HL-60/S4 (cell line): ENCODE results near the gene SP1.
"Not testable (repeated sequence)": the region's sequence is repeated elsewhere in the genome, so short reads cannot be mapped to it uniquely, and the experiment has no call there.

Experiments
- in situ Hi-C: fragments of 300-500 bp; cut with MboI; formaldehyde crosslinking; loops from 2 replicates; pipeline ENCODE4 v1.14.3; 2022; ENCODE audit warnings: low sequenced_read_pairs

SP1 gene

DNA sequence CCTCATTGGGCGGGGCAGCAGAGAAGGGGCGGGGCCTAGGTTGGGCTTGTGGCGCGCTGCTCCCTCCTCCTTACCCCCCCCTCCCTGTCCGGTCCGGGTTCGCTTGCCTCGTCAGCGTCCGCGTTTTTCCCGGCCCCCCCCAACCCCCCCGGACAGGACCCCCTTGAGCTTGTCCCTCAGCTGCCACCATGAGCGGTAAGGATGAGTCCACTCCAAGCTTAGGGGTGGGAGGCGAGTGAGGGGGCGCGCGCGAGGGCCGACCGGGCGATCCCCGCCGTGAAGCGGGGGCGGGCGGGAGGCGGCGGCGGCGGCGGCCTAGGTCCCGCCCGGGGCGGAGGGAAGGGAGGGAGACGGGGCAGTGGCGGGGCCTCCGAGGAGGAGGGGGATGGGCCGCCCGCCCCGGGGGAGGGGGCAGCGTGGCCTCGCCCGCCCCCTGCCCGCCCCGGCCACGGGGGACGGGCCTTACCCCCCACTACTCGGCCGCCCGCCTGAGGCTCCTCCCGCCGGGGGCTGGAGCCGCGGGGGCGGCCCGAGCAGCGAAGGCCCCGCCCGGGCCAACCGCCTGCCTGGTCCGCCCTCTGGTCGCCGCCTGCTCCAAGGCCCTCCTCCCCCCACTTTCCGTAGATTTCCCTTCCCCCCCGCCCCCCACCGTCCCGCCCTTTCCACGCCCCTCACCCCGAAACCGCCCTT, at the start of gene SP1:
Gene SP1, plus strand, starts transcription at position 73 of the 690 bp plus-strand sequence. Its CDS starts 116 bp downstream, at position 189.
- in situ Hi-C loops: no loop called here

DNA sequence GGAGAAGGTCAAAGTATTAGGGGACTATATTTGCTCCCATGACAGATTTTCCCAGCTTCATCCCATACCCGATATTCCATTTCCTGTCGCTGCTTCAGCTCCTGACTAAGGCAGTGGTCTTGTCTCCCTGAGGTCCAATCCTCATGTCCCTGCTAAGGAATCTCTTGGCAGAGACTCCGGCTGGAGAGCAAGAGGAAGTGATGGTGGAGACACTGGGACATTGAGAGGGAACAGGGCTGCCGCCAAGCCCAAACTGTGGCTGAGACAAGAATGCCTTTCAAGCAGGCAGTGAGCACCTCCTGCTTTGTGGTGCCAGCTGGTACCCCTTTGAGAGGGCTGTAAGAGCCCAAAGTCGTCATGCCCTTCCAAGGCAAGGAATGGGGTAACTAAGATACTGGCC, 49.3 kb upstream of the SP1 start:
- in situ Hi-C loops: no loop called here

DNA sequence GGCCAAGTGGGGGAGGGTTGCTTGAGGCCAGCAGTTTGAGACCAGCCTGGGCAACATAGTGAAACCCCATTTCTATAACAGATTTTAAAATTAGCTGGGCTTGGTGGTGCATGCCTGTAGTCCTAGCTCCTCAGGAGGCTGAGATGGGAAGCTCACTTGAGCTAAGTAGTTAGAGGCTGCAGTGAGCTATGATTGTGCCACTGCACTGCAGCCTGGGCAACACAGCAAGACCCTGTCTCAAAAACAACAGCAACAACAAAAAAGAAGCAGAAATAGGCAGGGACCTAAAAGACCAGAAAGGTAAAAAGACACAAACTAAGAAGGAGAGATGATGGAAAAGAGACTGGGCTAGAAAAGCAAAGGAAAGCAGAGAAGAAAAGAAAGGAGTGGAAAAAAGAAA, 47.6 kb upstream of the SP1 start:
- in situ Hi-C loops: not testable (repeated sequence)

DNA sequence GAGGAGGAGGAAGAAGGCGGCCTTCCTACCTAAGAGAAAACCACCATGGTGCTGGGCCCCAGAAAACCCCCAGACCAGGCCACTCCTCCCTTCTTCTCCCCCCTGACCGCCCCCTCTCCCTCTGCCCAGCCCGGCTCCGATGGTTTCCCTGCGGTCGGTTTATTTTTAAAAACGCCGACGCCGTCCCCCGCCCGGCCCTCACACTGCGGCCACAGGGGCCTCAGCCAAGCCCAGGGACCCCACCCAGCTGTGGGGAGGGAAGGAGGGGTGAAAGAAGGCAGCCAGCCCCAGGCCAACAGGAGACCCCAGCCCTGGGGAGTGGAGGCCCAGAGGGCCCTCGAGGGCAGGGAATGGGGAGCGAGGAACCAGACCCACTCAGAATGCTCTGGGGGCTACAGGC, 47.2 kb upstream of the SP1 start:
- in situ Hi-C loops: no loop called here

DNA sequence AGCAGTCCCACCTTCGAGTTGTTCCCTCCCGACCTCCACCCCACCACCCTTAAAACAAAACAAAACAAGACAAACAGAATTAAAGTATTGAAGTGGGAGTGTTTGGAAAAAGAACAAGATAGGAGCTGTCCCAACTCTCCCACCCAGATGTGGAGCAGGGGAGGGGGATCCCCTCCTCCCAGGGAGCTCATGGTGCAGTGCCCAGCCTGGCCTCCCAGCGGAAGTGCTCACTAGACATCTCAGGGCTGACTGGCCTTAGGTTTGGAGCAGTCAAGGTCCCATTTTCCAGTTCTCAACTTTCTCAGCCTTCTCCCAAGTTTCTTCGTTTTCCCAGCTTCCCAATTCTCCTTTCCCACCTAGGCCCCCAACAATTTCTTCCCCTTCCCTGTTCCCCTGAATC, 46.7 kb upstream of the SP1 start:
- in situ Hi-C loops: no loop called here

DNA sequence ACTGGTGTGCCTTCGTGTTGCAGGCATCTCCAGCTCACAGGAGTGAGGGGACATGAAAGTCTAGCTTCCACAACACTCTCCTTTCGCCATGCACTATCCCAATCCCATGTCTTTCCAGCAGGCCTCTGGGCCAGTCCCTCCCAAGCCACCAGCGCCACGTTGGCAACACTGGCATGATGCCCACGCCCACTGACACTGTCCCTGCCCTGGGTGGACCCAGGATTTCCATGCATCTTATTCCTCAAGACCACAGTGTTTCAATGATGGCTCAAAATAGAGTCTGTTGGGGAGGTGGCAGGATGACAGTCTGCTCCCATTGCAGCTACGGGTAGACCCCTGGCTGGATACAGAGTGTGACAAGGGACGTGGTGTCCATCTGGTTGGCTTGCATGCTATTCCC, 46.1 kb upstream of the SP1 start:
- in situ Hi-C loops: no loop called here

DNA sequence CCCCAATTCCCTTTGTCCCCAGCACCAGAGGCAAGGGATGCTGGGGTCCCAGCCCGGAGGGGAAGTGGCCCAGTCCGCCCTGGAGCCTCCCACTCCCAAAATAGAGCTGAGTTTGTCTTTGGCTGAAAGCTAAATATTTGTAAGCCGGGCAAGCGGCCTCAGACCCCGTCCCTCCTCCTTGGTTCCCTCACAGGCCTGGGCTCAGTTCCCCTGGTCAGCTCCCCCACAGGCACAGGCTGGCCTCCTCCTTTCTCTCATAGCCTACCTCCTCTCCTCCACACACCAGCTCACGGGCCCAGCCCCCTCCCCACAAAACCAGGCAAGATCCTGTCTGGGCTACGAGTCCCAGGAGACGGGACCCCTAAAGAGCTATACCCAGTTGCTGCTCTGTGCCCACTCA, 45.2 kb upstream of the SP1 start:
- in situ Hi-C loops: no loop called here

DNA sequence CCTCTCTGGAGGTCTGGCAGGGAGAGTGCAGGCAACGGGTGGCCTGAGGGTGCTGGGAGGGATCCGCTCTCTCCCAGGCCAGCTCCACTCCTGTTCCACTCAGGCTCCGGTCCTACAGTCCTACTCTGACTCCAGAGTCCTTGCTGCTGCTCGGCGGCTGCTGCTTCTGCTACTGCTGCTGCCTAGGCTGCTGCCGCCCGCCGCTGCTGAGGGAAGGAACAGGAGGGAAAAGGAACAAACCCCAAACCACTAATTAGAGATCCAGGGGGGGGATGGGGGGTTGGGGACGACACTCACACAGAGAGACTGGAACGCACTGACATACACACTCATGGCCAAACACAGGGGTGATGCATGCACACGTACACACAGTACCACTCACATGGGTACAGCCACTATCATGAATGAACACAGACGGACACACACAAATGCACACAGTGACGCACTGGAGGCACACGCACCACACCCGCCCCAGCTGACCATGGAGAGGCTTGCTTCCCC, 43.7 kb upstream of the SP1 start, which contains the start of gene SP7:
Gene SP7, minus strand, starts transcription at position 174 of the 501 bp plus-strand sequence. CDS start 708 bp downstream, outside the sequence.
- in situ Hi-C loops: no loop called here

DNA sequence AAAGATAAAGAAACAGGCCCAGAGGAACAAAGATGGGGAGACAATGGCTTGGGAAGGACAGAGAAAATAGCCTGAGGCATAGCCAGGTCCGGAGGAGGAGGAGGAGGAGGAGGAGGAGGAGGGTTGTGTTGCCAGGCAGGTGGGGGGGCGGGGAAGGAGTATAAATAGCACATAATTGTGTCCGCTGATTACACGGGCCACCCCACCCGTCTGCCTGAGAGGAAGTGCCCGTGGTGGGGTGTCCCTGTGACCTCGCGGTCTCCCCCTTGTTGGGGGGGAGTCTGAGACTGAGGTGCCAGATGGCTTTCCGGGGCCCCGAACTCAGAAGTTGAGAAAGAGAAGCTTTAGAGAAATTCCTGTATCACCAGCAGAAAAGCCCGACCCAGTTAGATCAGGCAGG, 42.0 kb upstream of the SP1 start:
- in situ Hi-C loops: no loop called here

DNA sequence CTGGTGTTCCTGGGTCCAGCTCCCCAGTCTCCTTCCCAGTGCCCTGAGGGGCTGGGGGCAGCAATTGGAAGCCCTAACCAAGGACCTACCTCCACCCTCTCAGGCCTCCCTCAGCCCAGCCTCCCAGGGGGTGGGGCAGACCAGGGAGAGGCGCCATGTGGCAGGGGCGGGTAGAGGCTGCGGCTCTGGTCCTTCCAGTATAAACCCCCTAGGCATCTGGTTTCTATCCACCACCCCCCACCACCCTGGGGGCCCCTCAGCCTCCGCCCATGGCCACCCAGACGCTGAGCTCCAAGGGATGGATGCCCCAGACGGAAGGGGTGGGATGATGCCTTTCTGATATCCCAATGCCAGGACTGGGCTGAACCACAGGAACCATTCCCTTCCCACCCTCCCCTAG, 41.1 kb upstream of the SP1 start:
- in situ Hi-C loops: no loop called here

DNA sequence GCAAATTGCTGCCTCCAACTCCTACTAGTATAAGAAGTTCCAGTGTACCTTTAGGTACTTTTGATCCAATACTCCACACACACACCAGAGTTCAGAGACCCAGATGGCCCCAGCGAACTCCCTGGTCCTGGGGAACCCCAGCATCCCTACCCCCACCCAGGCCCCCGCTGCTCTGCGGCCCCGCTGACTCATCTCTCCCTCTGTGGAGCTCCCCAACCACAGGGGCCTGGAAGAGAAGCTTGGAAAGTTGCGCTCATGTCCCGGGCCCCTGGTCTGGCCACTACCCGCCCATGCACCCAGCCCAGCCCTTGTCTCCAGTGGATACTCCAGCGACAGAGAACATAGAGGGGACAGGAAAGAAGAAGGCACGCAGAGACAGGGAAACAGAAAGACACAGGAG, 39.6 kb upstream of the SP1 start:
- in situ Hi-C loops: loop anchor here (10.0 kb wide), 1 partner anchor 164 kb away; the partner anchor contains the start of genes NPFF and TARBP2

DNA sequence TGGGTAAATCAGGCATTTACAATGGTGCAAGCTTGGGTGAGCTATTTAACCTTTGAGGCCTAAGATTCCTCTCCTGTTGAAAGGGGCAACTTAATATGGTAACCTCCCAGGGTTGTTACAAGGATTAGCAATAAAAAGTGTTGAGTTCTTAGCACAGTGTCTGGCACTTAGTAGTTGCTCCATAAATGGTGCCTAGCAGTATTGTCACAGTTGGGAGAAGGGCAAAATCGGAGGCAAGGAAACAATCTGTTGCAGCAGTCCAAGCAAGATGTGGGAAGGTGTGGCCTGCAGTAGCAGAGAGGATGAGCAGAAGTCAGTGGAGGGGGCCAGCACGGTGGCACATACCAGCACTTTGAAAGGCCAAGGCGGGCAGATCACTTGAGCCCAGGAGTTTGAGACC, 36.5 kb upstream of the SP1 start:
- in situ Hi-C loops: loop anchor here (10.0 kb wide), 1 partner anchor 161 kb away; the partner anchor contains the start of genes NPFF and TARBP2

DNA sequence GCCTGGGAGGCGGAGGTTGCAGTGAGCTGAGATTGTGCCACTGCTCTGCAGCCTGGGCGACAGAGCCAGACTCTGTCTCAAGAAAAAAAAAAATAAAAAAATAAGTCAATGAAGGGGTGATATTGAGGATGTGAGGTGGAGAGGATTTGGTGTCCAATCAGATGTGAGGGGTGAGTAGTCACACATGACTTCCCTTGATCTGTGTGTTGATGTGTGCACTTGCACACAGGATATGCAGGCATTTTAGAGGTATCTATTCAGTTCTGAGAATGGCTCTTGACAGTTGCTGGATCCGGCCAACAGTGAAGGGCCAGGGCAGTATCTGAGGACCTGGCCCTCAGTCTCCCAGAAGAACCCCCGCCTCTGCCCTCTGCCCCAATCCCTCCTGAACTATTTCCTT, 36.0 kb upstream of the SP1 start:
- in situ Hi-C loops: loop anchor here (10.0 kb wide), 1 partner anchor 161 kb away; the partner anchor contains the start of genes NPFF and TARBP2

DNA sequence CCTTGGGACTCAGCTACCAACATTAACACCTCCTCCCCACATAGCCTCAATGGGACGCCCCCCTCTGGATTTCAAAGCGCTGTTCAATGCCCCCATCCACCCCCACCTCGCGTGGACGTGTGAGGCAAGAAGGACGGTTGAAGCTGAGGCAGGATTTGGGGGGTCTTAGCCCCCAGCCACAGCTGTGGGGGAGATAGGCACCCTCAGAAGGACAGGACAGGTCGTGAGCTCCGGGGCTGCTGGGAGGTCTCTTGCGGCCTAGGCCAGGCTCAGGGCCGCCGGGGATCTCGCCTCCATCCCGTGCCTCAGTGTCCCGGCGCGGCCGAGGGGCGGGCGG, 35.5 kb upstream of the SP1 start:
- in situ Hi-C loops: loop anchor here (10.0 kb wide), 1 partner anchor 160 kb away; the partner anchor contains the start of genes NPFF and TARBP2

DNA sequence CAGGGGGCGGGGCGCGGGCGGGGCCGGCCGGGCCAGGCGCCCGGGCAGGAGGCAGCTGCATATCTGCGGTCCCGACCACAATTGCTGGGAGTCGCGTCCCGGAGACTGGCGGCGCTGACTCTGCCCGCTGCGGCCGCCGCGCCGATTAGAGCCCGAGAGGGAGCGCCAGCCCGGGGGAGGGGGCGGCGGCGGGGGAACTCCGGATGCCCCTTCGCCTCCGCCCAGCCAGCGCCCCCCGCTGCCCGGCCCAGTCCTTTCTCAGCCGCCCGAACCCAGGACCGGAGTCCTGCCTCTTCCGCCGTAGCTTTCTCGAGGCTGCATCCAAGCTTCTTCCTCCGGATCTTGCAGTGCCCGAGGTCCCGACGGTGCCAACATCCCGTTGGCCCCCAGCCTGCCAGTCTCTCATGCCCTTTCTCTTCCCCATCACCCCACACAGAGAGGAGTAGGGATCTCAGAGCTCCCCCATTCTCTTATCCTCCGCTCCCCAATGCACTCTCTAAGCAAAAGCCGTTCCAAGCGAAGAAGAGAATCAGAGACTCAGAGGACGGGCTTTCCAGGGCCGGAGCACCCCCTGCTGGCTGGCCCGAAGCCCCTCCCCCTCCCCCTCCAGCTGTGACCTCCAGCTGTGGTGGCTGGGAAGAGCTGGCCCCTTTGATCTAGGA, 35.0 kb upstream of the SP1 start:
- in situ Hi-C loops: loop anchor here (10.0 kb wide), 1 partner anchor 160 kb away; the partner anchor contains the start of genes NPFF and TARBP2

DNA sequence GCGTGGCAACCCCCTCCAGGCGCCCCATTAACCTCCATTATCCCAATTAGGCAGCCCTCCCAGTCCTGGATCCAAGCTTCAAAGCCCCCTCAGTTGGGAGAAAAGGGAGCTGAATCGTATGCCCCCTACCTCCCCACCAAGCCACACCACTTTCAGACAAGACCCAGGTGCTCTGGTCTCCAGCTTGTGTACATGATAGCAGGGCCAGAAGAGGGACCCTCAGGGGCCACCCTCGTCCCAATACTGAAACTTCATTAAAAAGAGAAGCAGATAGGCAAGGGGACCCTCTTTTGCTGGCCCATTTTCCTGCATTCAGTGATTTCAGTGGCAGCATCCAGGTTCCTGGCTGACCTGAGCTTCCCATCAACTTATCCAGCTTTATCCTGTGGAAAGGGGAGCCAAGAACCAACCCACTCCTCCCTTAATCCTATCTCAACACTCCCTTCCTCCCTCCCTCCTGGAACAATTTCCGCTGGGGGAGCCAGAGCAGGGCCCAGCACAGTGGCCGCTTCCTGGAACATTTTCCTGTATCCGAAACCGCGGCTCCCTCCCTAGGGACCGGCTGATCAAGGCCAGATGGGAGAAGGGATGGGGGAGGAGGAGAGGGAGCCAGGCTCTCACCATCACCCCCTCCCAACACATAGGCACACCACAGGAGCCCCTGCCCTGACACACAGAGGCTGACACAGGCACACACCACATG, 34.3 kb upstream of the SP1 start:
- in situ Hi-C loops: loop anchor here (10.0 kb wide), 1 partner anchor 159 kb away; the partner anchor contains the start of genes NPFF and TARBP2

DNA sequence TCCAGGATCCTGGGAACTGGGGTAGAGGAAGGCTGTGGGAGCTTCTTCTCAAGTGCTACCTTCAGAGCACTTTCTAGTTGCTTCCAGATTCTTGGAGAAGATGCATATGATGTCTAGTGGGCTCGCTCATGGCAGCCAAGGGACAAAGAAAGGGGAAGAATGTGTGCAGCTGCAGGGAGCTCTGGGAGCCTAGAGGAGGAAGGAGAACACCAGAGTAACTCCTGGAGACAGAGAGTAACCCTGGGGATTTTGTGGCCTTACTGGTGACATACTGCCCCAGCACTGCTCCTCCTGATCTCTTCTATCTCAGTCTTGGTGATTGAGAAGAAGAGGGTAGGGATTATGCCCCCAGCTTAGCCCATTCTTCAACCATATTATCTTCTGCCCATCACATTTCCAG, 33.5 kb upstream of the SP1 start:
- in situ Hi-C loops: loop anchor here (10.0 kb wide), 1 partner anchor 158 kb away; the partner anchor contains the start of genes NPFF and TARBP2

DNA sequence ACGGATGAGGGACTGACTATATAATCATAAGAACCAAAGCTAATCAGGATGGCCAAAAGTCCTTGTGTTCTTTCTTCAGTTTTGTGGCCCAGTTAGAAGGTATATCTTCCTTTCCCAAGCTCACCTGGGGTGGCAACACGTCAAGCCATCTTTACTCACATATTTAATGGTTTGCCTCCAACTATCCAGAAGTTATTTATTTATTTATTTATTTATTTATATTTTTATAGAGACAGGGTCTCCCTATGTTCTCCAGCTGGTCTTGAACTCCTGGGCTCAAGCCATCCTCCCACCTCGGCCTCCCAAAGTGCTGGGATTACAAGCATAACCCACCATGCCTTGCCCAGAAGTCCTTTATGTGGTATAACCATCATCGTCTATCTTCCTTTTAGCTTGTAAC, 32.1 kb upstream of the SP1 start:
- in situ Hi-C loops: loop anchor here (10.0 kb wide), 1 partner anchor 157 kb away; the partner anchor contains the start of genes NPFF and TARBP2

DNA sequence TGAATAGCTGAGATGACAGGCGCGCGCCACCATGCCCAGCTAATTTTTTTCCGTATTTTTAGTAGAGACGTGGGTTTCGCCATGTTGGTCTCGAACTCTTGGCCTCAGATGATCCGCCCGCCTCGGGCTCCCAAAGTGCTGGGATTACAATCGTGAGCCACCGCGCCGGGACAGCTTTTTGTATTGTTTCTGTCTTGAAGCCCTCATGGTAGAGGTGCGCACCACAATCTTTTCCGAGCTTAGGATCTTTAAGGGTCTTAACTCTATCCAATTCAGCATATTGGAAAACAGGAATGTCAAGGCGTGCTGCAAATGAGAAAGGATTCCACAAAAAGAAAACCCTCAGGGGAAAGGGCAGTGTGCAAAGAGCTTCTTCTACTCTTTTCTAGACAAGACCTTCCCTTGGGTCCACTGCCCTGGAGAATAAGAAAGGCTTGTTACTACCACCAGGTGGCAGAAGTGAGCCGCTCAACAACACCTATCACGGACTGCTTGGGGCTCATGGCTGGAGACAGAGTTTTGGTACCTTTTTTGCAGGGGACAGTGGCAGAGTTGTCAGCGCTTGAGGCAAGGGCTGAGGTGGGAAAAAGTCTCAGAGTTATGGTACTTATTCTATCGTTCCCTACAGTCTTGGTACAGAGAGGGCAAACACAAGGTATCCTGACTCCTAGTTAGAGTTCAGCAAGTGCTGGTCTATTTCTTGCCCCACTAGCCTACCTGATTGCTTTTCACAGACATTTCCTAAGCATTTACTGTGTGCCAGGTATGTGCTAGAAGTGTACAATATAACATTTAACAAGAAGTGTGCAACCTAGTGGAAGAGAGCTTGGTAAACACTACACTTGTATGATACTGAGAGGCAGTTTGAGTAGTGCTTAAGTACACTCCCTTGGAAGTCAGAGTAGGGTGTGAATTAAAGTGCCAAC, 27.4 kb upstream of the SP1 start:
- in situ Hi-C loops: loop anchor here (5.0 kb wide), 1 partner anchor 70 kb away; the partner anchor contains the start of gene AMHR2

DNA sequence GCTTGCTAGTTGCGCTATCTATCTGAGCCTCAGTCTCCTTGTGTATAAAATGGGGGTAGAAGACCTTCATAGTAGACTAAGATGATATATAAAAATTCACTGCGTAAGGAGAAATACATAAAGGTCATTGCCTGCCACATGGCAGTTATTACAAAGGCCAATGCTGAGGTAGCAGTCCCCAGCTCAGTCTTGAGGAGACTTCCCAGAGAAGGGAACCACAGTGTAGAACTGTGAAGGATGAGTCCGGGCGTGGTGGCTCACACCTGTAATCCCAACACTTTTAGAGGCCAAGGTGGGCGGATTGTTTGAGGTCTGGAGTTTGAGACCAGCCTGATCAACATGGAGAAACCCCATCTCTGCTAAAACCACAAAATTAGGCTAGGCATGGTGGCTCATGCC, 26.7 kb upstream of the SP1 start:
- in situ Hi-C loops: loop anchor here (5.0 kb wide), 1 partner anchor 69 kb away; the partner anchor contains the start of gene AMHR2
